IMR-90 (cell line): Measurements from ENCODE around the gene POFUT2. TPM values are rescaled to one million over a fixed set of nuclear protein-coding genes. Genes with fewer than 3 reads are reported as not detected.

Experiments
- ATAC-seq: fragments of 200-7000 bp; cut with Tn5 transposase; 2 replicates; pipeline ENCODE4 v1.9.1; 2020; ENCODE audit warnings: low read depth, mild to moderate bottlenecking, moderate library complexity
- BruUV-seq: library from RNA; stranded (reverse); fragments of 400-500 nt; replicated peaks from 2 replicates; lab custom pipeline; 2021; lab: Mats Ljungman, UMichigan
- CTCF ChIA-PET: fragments of 300-600 bp; formaldehyde crosslinking; extraction: SDS; loops from one replicate; lab custom pipeline; 2021; ENCODE audit warnings: antibody characterized with exemption; lab: Yijun Ruan, JAX
- POLR2A ChIA-PET: fragments of 300-600 bp; sonication (Branson Sonifier 250); formaldehyde crosslinking; loops from one replicate; lab custom pipeline; 2022; ENCODE audit warnings: antibody characterized with exemption; ENCODE audit not compliant: unreplicated experiment; lab: Charles Lee
- DNase-seq: peaks from one replicate; pipeline ENCODE4 v3.0.0; 2013
- H2AFZ ChIP-seq: replicated peaks from 2 replicates; pipeline ENCODE3; 2013; ENCODE audit warnings: low read length, mild to moderate bottlenecking; ENCODE audit not compliant: poor library complexity
- H2AK5ac ChIP-seq: 2 replicates; pipeline ENCODE4 v1.6.1; 2013; ENCODE audit warnings: low read depth, low read length, inconsistent platforms
- H2AK9ac ChIP-seq: replicated peaks from 2 replicates; pipeline ENCODE3; 2013; ENCODE audit warnings: mild to moderate bottlenecking, low read depth, low read length, moderate library complexity; ENCODE audit not compliant: poor library complexity
- H2BK120ac ChIP-seq: 2 replicates; pipeline ENCODE4 v1.6.1; 2013; ENCODE audit warnings: low read depth, low read length, inconsistent platforms
- H2BK15ac ChIP-seq: 3 replicates; pipeline ENCODE4 v1.6.1; 2013; ENCODE audit warnings: low read depth, low read length, inconsistent platforms
- H2BK20ac ChIP-seq: 2 replicates; pipeline ENCODE4 v1.6.1; 2013; ENCODE audit warnings: low read depth, mild to moderate bottlenecking, inconsistent platforms, low read length, moderate library complexity
- H2BK5ac ChIP-seq: 2 replicates; pipeline ENCODE4 v1.6.1; 2013; ENCODE audit warnings: mild to moderate bottlenecking, low read depth, low read length, inconsistent platforms; ENCODE audit not compliant: poor library complexity, severe bottlenecking
- H3K14ac ChIP-seq: replicated peaks from 2 replicates; pipeline ENCODE4 v1.6.1; 2013; ENCODE audit warnings: low read depth, low read length, inconsistent platforms
- H3K18ac ChIP-seq: 2 replicates; pipeline ENCODE4 v1.6.1; 2013; ENCODE audit warnings: low read depth, low read length, control low read depth
- H3K23ac ChIP-seq: 2 replicates; pipeline ENCODE4 v1.6.1; 2013; ENCODE audit warnings: low read depth, low read length, inconsistent platforms
- H3K27ac ChIP-seq: 2 replicates; pipeline ENCODE4 v1.5.1; 2013; ENCODE audit warnings: mild to moderate bottlenecking, control low read depth, low read length; ENCODE audit not compliant: insufficient read depth
- H3K27me3 ChIP-seq: 2 replicates; pipeline ENCODE4 v1.6.1; 2013; ENCODE audit warnings: low read length; ENCODE audit not compliant: control insufficient read depth, insufficient read depth
- H3K36me3 ChIP-seq: 2 replicates; pipeline ENCODE4 v1.6.1; 2013; ENCODE audit warnings: low read length, mixed read lengths; ENCODE audit not compliant: control insufficient read depth, insufficient read depth
- H3K4ac ChIP-seq: 2 replicates; pipeline ENCODE4 v1.6.1; 2013; ENCODE audit warnings: low read depth, low read length, inconsistent platforms
- H3K4me1 ChIP-seq: 2 replicates; pipeline ENCODE4 v1.6.1; 2013; ENCODE audit warnings: low read length, mixed read lengths; ENCODE audit not compliant: control insufficient read depth, insufficient read depth
- H3K4me2 ChIP-seq: 2 replicates; pipeline ENCODE4 v1.6.1; 2013; ENCODE audit warnings: low read depth, mild to moderate bottlenecking, control low read depth, low read length, moderate library complexity
- H3K4me3 ChIP-seq: 2 replicates; pipeline ENCODE4 v1.5.1; 2013; ENCODE audit warnings: low read depth, mild to moderate bottlenecking, control low read depth, low read length, moderate library complexity; ENCODE audit not compliant: insufficient read depth
- H3K56ac ChIP-seq: 2 replicates; pipeline ENCODE4 v1.6.1; 2013; ENCODE audit warnings: low read length, inconsistent platforms; ENCODE audit not compliant: insufficient read depth; ENCODE audit errors: extremely low read depth
- H3K79me1 ChIP-seq, 2 experiments: 2 replicates each; pipeline ENCODE4 v1.6.1; 2013; ENCODE audit warnings: low read length in 2 of 2, inconsistent platforms in 1 of 2, low read depth in 1 of 2
- H3K9ac ChIP-seq: 2 replicates; pipeline ENCODE4 v1.6.1; 2013; ENCODE audit warnings: low read depth, low read length, control low read depth
- H3K9me1 ChIP-seq: 2 replicates; pipeline ENCODE4 v1.6.1; 2013; ENCODE audit warnings: low read length, inconsistent platforms; ENCODE audit not compliant: insufficient read depth
- H3K9me3 ChIP-seq: 2 replicates; pipeline ENCODE4 v1.6.1; 2013; ENCODE audit warnings: low read length; ENCODE audit not compliant: control insufficient read depth, insufficient read depth
- H4K20me1 ChIP-seq: 2 replicates; pipeline ENCODE4 v1.6.1; 2013; ENCODE audit warnings: low read length, inconsistent platforms; ENCODE audit not compliant: insufficient read depth
- H4K5ac ChIP-seq: 2 replicates; pipeline ENCODE4 v1.6.1; 2013; ENCODE audit warnings: mild to moderate bottlenecking, low read depth, low read length, control low read depth
- H4K8ac ChIP-seq, 2 experiments: 2 replicates each; pipeline ENCODE4 v1.6.1; 2013; ENCODE audit warnings: low read depth in 2 of 2, low read length in 2 of 2, control low read depth in 1 of 2, inconsistent platforms in 1 of 2
- H4K91ac ChIP-seq: 2 replicates; pipeline ENCODE4 v1.6.1; 2013; ENCODE audit warnings: low read depth, low read length, inconsistent platforms; ENCODE audit not compliant: insufficient read depth
- BHLHE40 ChIP-seq: fragments of 150-350 bp; IDR thresholded peaks from 2 replicates; pipeline ENCODE4 v1.6.1; 2016; ENCODE audit warnings: mild to moderate bottlenecking, low read depth, low read length
- CEBPB ChIP-seq: IDR thresholded peaks from 2 replicates; pipeline ENCODE4 v1.6.1; 2012; ENCODE audit warnings: low read depth, low read length, improper control_type of control experiment
- CHD1 ChIP-seq: IDR thresholded peaks from 2 replicates; pipeline ENCODE4 v1.6.1; 2012; ENCODE audit warnings: low read depth, low read length, improper control_type of control experiment
- FOS ChIP-seq: fragments of 150-350 bp; IDR thresholded peaks from 2 replicates; pipeline ENCODE4 v1.6.1; 2016; ENCODE audit warnings: low read depth, low read length
- MAFK ChIP-seq: IDR thresholded peaks from 2 replicates; pipeline ENCODE4 v1.6.1; 2012; ENCODE audit warnings: low read depth, low read length, improper control_type of control experiment
- MAZ ChIP-seq: IDR thresholded peaks from 2 replicates; pipeline ENCODE4 v1.6.1; 2012; ENCODE audit warnings: low read depth, mild to moderate bottlenecking, low read length, improper control_type of control experiment, moderate library complexity, borderline replicate concordance
- MXI1 ChIP-seq: IDR thresholded peaks from 2 replicates; pipeline ENCODE4 v1.6.1; 2012; ENCODE audit warnings: low read depth, mild to moderate bottlenecking, low read length, moderate library complexity, borderline replicate concordance
- NFE2L2 ChIP-seq: fragments of 150-350 bp; IDR thresholded peaks from 2 replicates; pipeline ENCODE4 v1.6.1; 2016; ENCODE audit warnings: low read depth, mild to moderate bottlenecking, low read length
- POLR2A ChIP-seq: IDR thresholded peaks from 2 replicates; pipeline ENCODE4 v1.6.1; 2012; ENCODE audit warnings: mild to moderate bottlenecking, low read depth, low read length
- RAD21 ChIP-seq: IDR thresholded peaks from 2 replicates; pipeline ENCODE4 v1.6.1; 2012; ENCODE audit warnings: low read length, improper control_type of control experiment
- RCOR1 ChIP-seq: IDR thresholded peaks from 2 replicates; pipeline ENCODE4 v1.6.1; 2012; ENCODE audit warnings: mild to moderate bottlenecking, low read length, improper control_type of control experiment; ENCODE audit not compliant: insufficient replicate concordance
- RFX5 ChIP-seq: IDR thresholded peaks from 2 replicates; pipeline ENCODE4 v1.8.0; 2012; ENCODE audit warnings: low read depth, mild to moderate bottlenecking, low read length, moderate library complexity
- SMC3 ChIP-seq: fragments of 150-350 bp; IDR thresholded peaks from 2 replicates; pipeline ENCODE4 v1.6.1; 2016; ENCODE audit warnings: low read depth, mild to moderate bottlenecking, antibody characterized with exemption, low read length, moderate library complexity
- USF2 ChIP-seq: fragments of 150-350 bp; IDR thresholded peaks from 2 replicates; pipeline ENCODE4 v1.6.1; 2017; ENCODE audit warnings: mild to moderate bottlenecking, antibody characterized with exemption, low read length, low read depth
- WGBS, 2 experiments: methylation state at CpG; one replicate each; pipeline versions ENCODE4 v1.1.5 to v1.1.7; 2013; ENCODE audit warnings: missing lambda C conversion rate in 2 of 2; ENCODE audit not compliant: insufficient read length in 1 of 2; ENCODE audit errors: extremely low coverage in 2 of 2; 5-methylcytosine and 5-hydroxymethylcytosine counted together
- dilution Hi-C: fragments of 300-500 bp; cut with HindIII; formaldehyde crosslinking; loops from one replicate; pipeline ENCODE4 v1.14.3; 2018; ENCODE audit warnings: low sequenced_read_pairs; ENCODE audit not compliant: unreplicated experiment
- in situ Hi-C: fragments of 300-500 bp; cut with MboI; formaldehyde crosslinking; loops from 3 replicates; pipeline ENCODE4 v1.14.3; 2019; ENCODE audit warnings: low sequenced_read_pairs, inconsistent platforms, mixed read lengths
- intact Hi-C: fragments of 100-400 bp; cut with micrococcal nuclease; formaldehyde crosslinking; loops from 2 replicates; pipeline ENCODE4 v1.10.0; 2022
- polyA plus RNA-seq, 3 experiments: library from polyadenylated mRNA; depleted of rRNA; stranded (reverse); fragments of >200 nt; gene quantifications; 2 replicates each; pipeline ENCODE4 v1.2.3, GENCODE V29; 2012; ENCODE audit warnings: low replicate concordance in 1 of 3
- total RNA-seq: library from RNA; depleted of rRNA; stranded (reverse); fragments of >200 nt; gene quantifications from 2 replicates; pipeline ENCODE4 v1.2.3, GENCODE V29; 2012

The POFUT2 gene
- total and polyA plus RNA-seq, 2 of the 4 experiments (the other 2 are of a cell fraction) = 18.8 to 59.3 TPM

- Histone ChIP-seq H3K14ac (no peak overlapping the region), H4K91ac (no peak overlapping the region)
These were observed 53.6 kb downstream of the POFUT2 start for GRCh38 chr21:45234127-45234526.

More at GRCh38 chr21:45234127-45234526, 53.6 kb downstream of the POFUT2 start:
- ATAC-seq (no peak), DNase-seq (no peak)
- Histone ChIP-seq H2BK5ac (no peak overlapping the region), H3K4ac (no peak overlapping the region), H4K5ac (no peak overlapping the region), H2AK9ac (no peak overlapping the region), H4K8ac (no peak overlapping the region), H2BK20ac (no peak overlapping the region), H3K36me3 (no peaks in the 10 kb centered on the region), H3K18ac (no peak overlapping the region), H2AK5ac (no peak overlapping the region), H3K9me1 (no peaks in the 10 kb centered on the region), H2BK120ac (no peak overlapping the region), H2BK15ac (no peak overlapping the region), H2AFZ (no peak overlapping the region), H3K23ac (no peak overlapping the region), H3K4me2 (no peak overlapping the region), H3K4me1 (no peaks in the 10 kb centered on the region), H3K56ac (no peak overlapping the region), H4K20me1 (no peaks in the 10 kb centered on the region), H3K9ac (no peak overlapping the region), H3K27ac (no peak overlapping the region), H3K27me3 (peaks cover 17% of the 10 kb centered on the region), H3K9me3 (peaks cover 7% of the 10 kb centered on the region), H3K4me3 (no peak overlapping the region), H3K79me1 (no peaks in the 10 kb centered on the region)
- CTCF ChIA-PET = interaction anchor here (0.7 kb wide), 1 partner anchor 94 kb away, joined by 3 read pairs; no protein-coding TSS in a partner anchor
- no TSS peak for BruUV-seq
- intact Hi-C loops (no loop called here), in situ Hi-C loops (no loop called here), dilution Hi-C loops (no loop called here)
- 82% methylated on average over 15 of the region's 28 CpGs; no CpG with 5 or more reads in 1 of the 2 experiments for WGBS, 2 experiments
- POLR2A ChIA-PET = interaction anchor here (0.5 kb wide), 1 partner anchor 8 kb away, joined by 5 read pairs; no protein-coding TSS in a partner anchor
- no peak for TF ChIP-seq RCOR1
- TF ChIP-seq CHD1 = no peak
- TF ChIP-seq MXI1 = no peak
- no peak for TF ChIP-seq SMC3
- TF ChIP-seq BHLHE40 = no peak
- no peak for TF ChIP-seq MAFK
- no peak for TF ChIP-seq RFX5
- no peak for TF ChIP-seq FOS
- TF ChIP-seq POLR2A = no peak
- TF ChIP-seq RAD21 = no peak
- TF ChIP-seq CEBPB = no peak
- no peak for TF ChIP-seq USF2
- no peak for TF ChIP-seq NFE2L2
- no peak for TF ChIP-seq MAZ
